ENCODE results near the gene OR9A2. TPM values are rescaled to one million over a fixed set of nuclear protein-coding genes. Genes with fewer than 3 reads are reported as not detected.

The OR9A2 gene
- total and polyA plus RNA-seq, 2 experiments from 2014 or later: 0.60 TPM; not detected in 1

- H3K36me3 ChIP-seq: no peaks in the 10 kb centered on the region
- no peak for TF ChIP-seq CTCF (IDR thresholded peaks at IDR 0.05; ENCODE audit: low read depth, low read length)
- H3K27me3 ChIP-seq: no peaks in the 10 kb centered on the region
These were observed 14.9 kb downstream of the OR9A2 start for GRCh38 chr7:143012001-143012400.

GRCh38 chr7:143008007-143008901, 18.7 kb downstream of the OR9A2 start:
- no peak overlapping the region for H3K4me3 ChIP-seq
- no peaks in the 10 kb centered on the region for H3K4me1 ChIP-seq (ENCODE audit: low read depth)
- no peaks in the 10 kb centered on the region for H3K36me3 ChIP-seq
- DNase-seq (ENCODE audit: low read depth in 1 of 2, low spot score in 1 of 2): peak; percentile 79 to 81
- no peaks in the 10 kb centered on the region for H3K9me3 ChIP-seq (ENCODE audit: low read depth)
- no peak overlapping the region for H3K27ac ChIP-seq
- TF ChIP-seq CTCF (IDR thresholded peaks at IDR 0.05; ENCODE audit: low read depth, low read length): peak; percentile 98
- no peaks in the 10 kb centered on the region for H3K27me3 ChIP-seq

More at GRCh38 chr7:143012001-143012400, 14.9 kb downstream of the OR9A2 start:
- no peak for DNase-seq (ENCODE audit: low read depth in 1 of 2, low spot score in 1 of 2)
- Histone ChIP-seq H3K4me1 (ENCODE audit: low read depth) (no peaks in the 10 kb centered on the region), H3K27ac (no peak overlapping the region), H3K9me3 (ENCODE audit: low read depth) (no peaks in the 10 kb centered on the region), H3K4me3 (no peak overlapping the region)

GRCh38 chr7:143005632-143006260, 21.2 kb downstream of the OR9A2 start:
- Histone ChIP-seq H3K4me3 (no peak overlapping the region), H3K27ac (no peak overlapping the region), H3K27me3 (no peaks in the 10 kb centered on the region), H3K36me3 (no peaks in the 10 kb centered on the region), H3K4me1 (ENCODE audit: low read depth) (no peaks in the 10 kb centered on the region), H3K9me3 (ENCODE audit: low read depth) (peaks cover 3% of the 10 kb centered on the region)
- no peak for DNase-seq (ENCODE audit: low read depth in 1 of 2, low spot score in 1 of 2)
- TF ChIP-seq CTCF (IDR thresholded peaks at IDR 0.05; ENCODE audit: low read depth, low read length): no peak

- Histone ChIP-seq H3K4me1 (ENCODE audit: low read depth) (no peaks in the 10 kb centered on the region), H3K27me3 (no peaks in the 10 kb centered on the region), H3K27ac (no peak overlapping the region), H3K4me3 (no peak overlapping the region), H3K36me3 (no peaks in the 10 kb centered on the region), H3K9me3 (ENCODE audit: low read depth) (peaks cover 3% of the 10 kb centered on the region)
- TF ChIP-seq CTCF (IDR thresholded peaks at IDR 0.05; ENCODE audit: low read depth, low read length): peak; percentile 67
- DNase-seq (ENCODE audit: low read depth in 1 of 2, low spot score in 1 of 2): peak; percentile 60 to 68
These were observed 23.4 kb downstream of the OR9A2 start for GRCh38 chr7:143003393-143004051.

- Histone ChIP-seq H3K27ac (no peak overlapping the region), H3K9me3 (ENCODE audit: low read depth) (peaks cover 3% of the 10 kb centered on the region), H3K27me3 (no peaks in the 10 kb centered on the region), H3K36me3 (no peaks in the 10 kb centered on the region), H3K4me1 (ENCODE audit: low read depth) (no peaks in the 10 kb centered on the region), H3K4me3 (no peak overlapping the region)
- no peak for TF ChIP-seq CTCF (IDR thresholded peaks at IDR 0.05; ENCODE audit: low read depth, low read length)
- DNase-seq (ENCODE audit: low read depth in 1 of 2, low spot score in 1 of 2): no peak
These were observed 24.0 kb downstream of the OR9A2 start for GRCh38 chr7:143002898-143003297.

All from cardiac muscle cell (in vitro differentiated cells and primary cell).